ENCODE data around the gene NXNL1.
"Not testable (repeated sequence)": the region's sequence is repeated elsewhere in the genome, so short reads cannot be mapped to it uniquely, and the experiment has no call there.

DNA sequence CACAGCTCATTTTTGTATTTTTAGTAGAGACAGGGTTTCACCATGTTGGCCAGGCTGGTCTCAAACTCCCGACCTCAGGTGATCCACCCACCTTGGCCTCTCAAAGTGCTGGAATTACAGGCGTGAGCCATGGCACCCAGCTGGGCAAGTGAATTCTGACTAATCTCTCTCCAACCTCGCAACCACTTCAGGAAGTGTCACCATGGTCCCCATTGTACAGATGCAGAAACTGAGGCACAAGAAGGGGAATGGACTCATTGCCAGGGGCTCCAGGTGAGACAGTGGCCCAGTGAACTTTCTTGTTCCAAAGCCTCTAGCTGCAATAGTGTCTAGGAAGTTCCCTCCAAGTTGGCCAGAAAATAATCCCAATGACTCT is 47.8 kb upstream of the NXNL1 start:
- TF ChIP-seq ETV6 (CRISPR knock-in tag; conservative IDR thresholded peaks at IDR 0.05); ZBTB10 (CRISPR knock-in tag; IDR thresholded peaks at IDR 0.05; ENCODE audit: borderline replicate concordance); NPAS2 (CRISPR knock-in tag; IDR thresholded peaks at IDR 0.05; ENCODE audit: borderline replicate concordance); BHLHE40 (IDR thresholded peaks at IDR 0.05; ENCODE audit: low read length); RELA (CRISPR knock-in tag; IDR thresholded peaks at IDR 0.05); JUN (CRISPR knock-in tag; IDR thresholded peaks at IDR 0.05): not testable (repeated sequence)

Measured in HepG2 (cell line).